HG02943 (cell line): ENCODE data around the gene ZNRF2.
"Not testable (repeated sequence)": the region's sequence is repeated elsewhere in the genome, so short reads cannot be mapped to it uniquely, and the experiment has no call there.

Source experiments
- ATAC-seq: cut with Tn5 transposase; IDR thresholded peaks from one replicate; pipeline ENCODE4 v1.9.1; 2021; ENCODE audit warnings: mild to moderate bottlenecking, low read depth, moderate library complexity; ENCODE audit not compliant: unreplicated experiment

Gene ZNRF2

GRCh38 chr7:30286749-30287148, 2.4 kb downstream of the ZNRF2 start:
- no peak for ATAC-seq

- not testable (repeated sequence) for ATAC-seq
Measured at GRCh38 chr7:30287625-30288024, 3.2 kb downstream of the ZNRF2 start.

- not testable (repeated sequence) for ATAC-seq
Measured at GRCh38 chr7:30289634-30290033, 5.2 kb downstream of the ZNRF2 start.

GRCh38 chr7:30290317-30290716, 5.9 kb downstream of the ZNRF2 start:
- not testable (repeated sequence) for ATAC-seq

- not testable (repeated sequence) for ATAC-seq
Measured at GRCh38 chr7:30292416-30293038, 8.1 kb downstream of the ZNRF2 start.

GRCh38 chr7:30296304-30296703, 11.9 kb downstream of the ZNRF2 start:
- not testable (repeated sequence) for ATAC-seq

- ATAC-seq = not testable (repeated sequence)
Measured at GRCh38 chr7:30297499-30297898, 13.1 kb downstream of the ZNRF2 start.

- not testable (repeated sequence) for ATAC-seq
Measured at GRCh38 chr7:30298409-30298808, 14.0 kb downstream of the ZNRF2 start.

GRCh38 chr7:30301751-30302150, 17.4 kb downstream of the ZNRF2 start:
- ATAC-seq = no peak

GRCh38 chr7:30302656-30303311, 18.4 kb downstream of the ZNRF2 start:
- ATAC-seq = no peak

GRCh38 chr7:30303312-30304039, 19.1 kb downstream of the ZNRF2 start:
- ATAC-seq = no peak

- ATAC-seq = no peak
Measured at GRCh38 chr7:30304177-30304884, 19.9 kb downstream of the ZNRF2 start.

GRCh38 chr7:30306976-30307375, 22.6 kb downstream of the ZNRF2 start:
- ATAC-seq = no peak

GRCh38 chr7:30308389-30308788, 24.0 kb downstream of the ZNRF2 start:
- no peak for ATAC-seq

GRCh38 chr7:30309302-30309701, 24.9 kb downstream of the ZNRF2 start:
- no peak for ATAC-seq

GRCh38 chr7:30309842-30310435, 25.5 kb downstream of the ZNRF2 start:
- no peak for ATAC-seq

- ATAC-seq = no peak
Measured at GRCh38 chr7:30310674-30311362, 26.4 kb downstream of the ZNRF2 start.

- ATAC-seq = no peak
Measured at GRCh38 chr7:30312178-30312577, 27.8 kb downstream of the ZNRF2 start.

GRCh38 chr7:30313348-30313747, 29.0 kb downstream of the ZNRF2 start:
- no peak for ATAC-seq

- no peak for ATAC-seq
Measured at GRCh38 chr7:30313793-30314192, 29.4 kb downstream of the ZNRF2 start.
